HCT116 (cell line): Measurements from ENCODE around the gene GNB1L. TPM values are rescaled to one million over a fixed set of nuclear protein-coding genes. Genes with fewer than 3 reads are reported as not detected.
"Not testable (repeated sequence)": the region's sequence is repeated elsewhere in the genome, so short reads cannot be mapped to it uniquely, and the experiment has no call there.

Source experiments
- ATAC-seq: fragments of 200-7000 bp; cut with Tn5 transposase; 2 replicates; pipeline ENCODE4 v1.9.1; 2020; ENCODE audit warnings: mild to moderate bottlenecking, moderate library complexity
- BruUV-seq: library from RNA; stranded (reverse); fragments of 400-500 nt; replicated peaks from 2 replicates; lab custom pipeline; 2021; lab: Mats Ljungman, UMichigan
- CTCF ChIA-PET: fragments of 300-600 bp; sonication (Branson Sonifier 250); formaldehyde crosslinking; loops from one replicate; lab custom pipeline; 2021; ENCODE audit warnings: antibody characterized with exemption; lab: Charles Lee
- POLR2A ChIA-PET: fragments of 300-600, 350-600 bp; sonication (Branson Sonifier 250); formaldehyde crosslinking; loops from one replicate; lab custom pipeline; 2021; ENCODE audit warnings: antibody characterized with exemption; lab: Charles Lee
- RAD21 ChIA-PET, 2 experiments: fragments of 300-600 bp; sonication (Branson Sonifier 250); formaldehyde crosslinking; loops; one replicate each; lab custom pipeline; 2023; ENCODE audit warnings: low total read pairs in 2 of 2; ENCODE audit not compliant: uncharacterized antibody in 2 of 2, unreplicated experiment in 2 of 2, low non-redundant PET in 1 of 2; lab: Charles Lee
- DNase-seq: peaks from one replicate; pipeline ENCODE4 v3.0.0-alpha.2; 2010; ENCODE audit warnings: low read depth, low spot score
- H2AFZ ChIP-seq: fragments of 200-600 bp; shearing (Covaris generic), sonication (generic); 2 replicates; pipeline ENCODE4 v1.6.1; 2017; ENCODE audit warnings: low read depth, mixed run types, mixed read lengths, antibody characterized with exemption, low read length; ENCODE audit not compliant: poor library complexity, severe bottlenecking
- H3K27ac ChIP-seq: 2 replicates; pipeline ENCODE4 v1.5.1; 2012; ENCODE audit warnings: low read depth, low read length
- H3K27me3 ChIP-seq: fragments of 200-600 bp; sonication (generic); 2 replicates; pipeline ENCODE4 v1.6.1; 2016; ENCODE audit warnings: mixed run types, low read length, mixed read lengths; ENCODE audit not compliant: insufficient read depth
- H3K36me3 ChIP-seq, 2 experiments: fragments of 200-500 bp in 1 of 2; fragments of 200-600 bp in 1 of 2; sonication (Bioruptor generic) in 1 of 2; sonication (generic) in 1 of 2; 2 replicates each; pipeline versions ENCODE4 v1.5.1 to v1.6.1; 2014 to 2016; ENCODE audit warnings: low read length in 2 of 2, inconsistent platforms in 1 of 2, mixed read lengths in 1 of 2, mixed run types in 1 of 2; ENCODE audit not compliant: insufficient read depth in 2 of 2, control insufficient read depth in 1 of 2
- H3K4me1 ChIP-seq, 2 experiments: fragments of 200-600 bp in 1 of 2; sonication (generic) in 1 of 2; 2 replicates each; pipeline versions ENCODE4 v1.5.1 to v1.6.1; 2012 to 2017; ENCODE audit warnings: low read length in 2 of 2, inconsistent platforms in 1 of 2, mild to moderate bottlenecking in 1 of 2, mixed read lengths in 1 of 2, mixed run types in 1 of 2, moderate library complexity in 1 of 2; ENCODE audit not compliant: insufficient read depth in 2 of 2, control insufficient read depth in 1 of 2
- H3K4me2 ChIP-seq: fragments of 200-600 bp; sonication (generic); 2 replicates; pipeline ENCODE4 v1.6.1; 2017; ENCODE audit warnings: mixed run types, low read length, mixed read lengths
- H3K4me3 ChIP-seq, 2 experiments: fragments of 200-600 bp in 1 of 2; sonication (generic) in 1 of 2; replicated peaks in 1 of 2; 2 replicates each; pipeline ENCODE4 v1.5.1; 2011 to 2016; ENCODE audit warnings: low read length in 2 of 2, control low read depth in 1 of 2, low read depth in 1 of 2, mild to moderate bottlenecking in 1 of 2, mixed read lengths in 1 of 2, mixed run types in 1 of 2
- H3K79me2 ChIP-seq: fragments of 200-600 bp; sonication (generic); 2 replicates; pipeline ENCODE4 v1.6.1; 2017; ENCODE audit warnings: mild to moderate bottlenecking, mixed run types, low read length, moderate library complexity, mixed read lengths; ENCODE audit not compliant: insufficient read depth
- H3K9ac ChIP-seq: fragments of 200-600 bp; sonication (generic); 2 replicates; pipeline ENCODE4 v1.6.1; 2016; ENCODE audit warnings: low read length, mixed read lengths
- H3K9me2 ChIP-seq: fragments of 200-600 bp; sonication (generic), shearing (Covaris generic); 2 replicates; pipeline ENCODE4 v1.6.1; 2017; ENCODE audit warnings: mixed run types, mild to moderate bottlenecking, moderate library complexity; ENCODE audit not compliant: insufficient read depth
- H3K9me3 ChIP-seq, 2 experiments: fragments of 200-500 bp in 1 of 2; fragments of 200-600 bp in 1 of 2; sonication (Bioruptor generic) in 1 of 2; sonication (generic) in 1 of 2; 2 replicates each; pipeline ENCODE4 v1.6.1; 2014 to 2017; ENCODE audit warnings: low read length in 2 of 2, mixed read lengths in 2 of 2, inconsistent platforms in 1 of 2, low read depth in 1 of 2, mild to moderate bottlenecking in 1 of 2, mixed run types in 1 of 2, moderate library complexity in 1 of 2; ENCODE audit not compliant: control insufficient read depth in 1 of 2, insufficient read depth in 1 of 2
- H4K20me1 ChIP-seq: fragments of 200-600 bp; sonication (generic), shearing (Covaris generic); 2 replicates; pipeline ENCODE4 v1.6.1; 2017; ENCODE audit warnings: mixed run types, mild to moderate bottlenecking, moderate library complexity; ENCODE audit not compliant: insufficient read depth
- ATF3 ChIP-seq: IDR thresholded peaks from 2 replicates; pipeline ENCODE4 v1.6.1; 2012
- ELF1 ChIP-seq: IDR thresholded peaks from 2 replicates; pipeline ENCODE4 v1.6.1; 2012; ENCODE audit warnings: low read depth, borderline replicate concordance
- FOSL1 ChIP-seq: IDR thresholded peaks from 2 replicates; pipeline ENCODE4 v1.6.1; 2012; ENCODE audit warnings: low read depth
- MAX ChIP-seq: IDR thresholded peaks from 2 replicates; pipeline ENCODE4 v1.6.1; 2012
- POLR2A ChIP-seq: IDR thresholded peaks from 2 replicates; pipeline ENCODE4 v1.7.0; 2011; ENCODE audit warnings: borderline replicate concordance; ENCODE audit not compliant: insufficient read depth, insufficient read length; ENCODE audit errors: extremely low read depth
- POLR2AphosphoS5 ChIP-seq: IDR thresholded peaks from 2 replicates; pipeline ENCODE4 v1.6.1; 2011; ENCODE audit warnings: mild to moderate bottlenecking, low read depth, low read length, moderate library complexity
- SP1 ChIP-seq: IDR thresholded peaks from 2 replicates; pipeline ENCODE4 v1.6.1; 2012; ENCODE audit warnings: low read depth
- SRF ChIP-seq: IDR thresholded peaks from 2 replicates; pipeline ENCODE4 v1.6.1; 2012; ENCODE audit warnings: low read depth
- TCF7L2 ChIP-seq: IDR thresholded peaks from 2 replicates; pipeline ENCODE4 v1.7.0; 2011; ENCODE audit warnings: borderline replicate concordance, inconsistent platforms; ENCODE audit not compliant: insufficient read depth, insufficient read length; ENCODE audit errors: extremely low read depth
- YY1 ChIP-seq: IDR thresholded peaks from 2 replicates; pipeline ENCODE4 v1.6.1; 2011; ENCODE audit warnings: low read length, low read depth, moderate library complexity, mild to moderate bottlenecking; ENCODE audit not compliant: insufficient replicate concordance; ENCODE audit errors: extremely low read depth
- intact Hi-C: fragments of 100-400 bp; cut with micrococcal nuclease; formaldehyde crosslinking; loops from 2 replicates; pipeline ENCODE4 v1.10.0; 2022
- total RNA-seq: library from RNA; stranded (reverse); gene quantifications from one replicate; pipeline ENCODE4 v1.2.1, GENCODE V29; 2021; ENCODE audit not compliant: unreplicated experiment

The GNB1L gene
- total RNA-seq, 1 experiment from 2014 or later, result 12.1 TPM

GRCh38 chr22:19832476-19833108 lies 22.1 kb downstream of the GNB1L start:
- Histone ChIP-seq H3K79me2 (0 out of 2 replicates have a peak, but pooled peaks cover 5% of the 10 kb centered on the region), H3K9me3 (no peaks in the 10 kb centered on the region), H3K9ac (no peak overlapping the region), H2AFZ (no peak overlapping the region), H3K4me3 (no peak overlapping the region), H3K9me2 (no peaks in the 10 kb centered on the region), H3K27me3 (no peaks in the 10 kb centered on the region), H3K27ac (no peak overlapping the region), H4K20me1 (no peaks in the 10 kb centered on the region; the same call in none of the 2 replicates), H3K4me2 (no peak overlapping the region), H3K36me3 (no peaks in the 10 kb centered on the region), H3K4me1 (no peaks in the 10 kb centered on the region)
- ChIA-PET CTCF (no interaction called here), POLR2A (interaction anchor here (0.6 kb wide), 1 partner anchor 605 kb away, joined by 3 read pairs; no protein-coding TSS in a partner anchor), RAD21 (no interaction called here)
- DNase-seq, result no peak
- no peak for ATAC-seq
- BruUV-seq, result no TSS peak
- intact Hi-C loops, result no loop called here
- TF ChIP-seq SP1, result no peak
- TF ChIP-seq TCF7L2, result no peak
- no peak for TF ChIP-seq MAX
- no peak for TF ChIP-seq SRF
- no peak for TF ChIP-seq POLR2AphosphoS5
- TF ChIP-seq POLR2A, result no peak
- TF ChIP-seq YY1, result no peak
- no peak for TF ChIP-seq ELF1
- no peak for TF ChIP-seq FOSL1
- no peak for TF ChIP-seq ATF3

- H3K9me2 ChIP-seq, ATAC-seq, H3K27ac ChIP-seq, DNase-seq, H3K4me2 ChIP-seq, H3K4me1 ChIP-seq, RAD21 ChIA-PET, H3K4me3 ChIP-seq, CTCF ChIA-PET, H3K27me3 ChIP-seq, intact Hi-C loops, H3K9ac ChIP-seq, H3K79me2 ChIP-seq, BruUV-seq, H3K9me3 ChIP-seq, H3K36me3 ChIP-seq, H2AFZ ChIP-seq, H4K20me1 ChIP-seq: not testable (repeated sequence)
- POLR2A ChIA-PET, result interaction anchor here (0.6 to 0.7 kb wide), 2 partner anchors 604 to 1699 kb away, joined by 3 read pairs; no protein-coding TSS in a partner anchor
Measured at GRCh38 chr22:19831979-19832378, 22.7 kb downstream of the GNB1L start.
